HUES6 (cell line): ENCODE measurements around the gene MYADML2.

Experiments
- H3K27ac ChIP-seq: 2 replicates; pipeline ENCODE4 v1.7.0; 2013; ENCODE audit warnings: low read depth, mild to moderate bottlenecking, low read length, inconsistent platforms
- H3K27me3 ChIP-seq: 2 replicates; pipeline ENCODE4 v1.6.1; 2013; ENCODE audit warnings: low read length; ENCODE audit not compliant: control insufficient read depth, insufficient read depth
- H3K36me3 ChIP-seq: 2 replicates; pipeline ENCODE4 v1.6.1; 2013; ENCODE audit warnings: low read length; ENCODE audit not compliant: control insufficient read depth, insufficient read depth
- H3K4me1 ChIP-seq: 2 replicates; pipeline ENCODE4 v1.6.1; 2013; ENCODE audit warnings: low read length; ENCODE audit not compliant: control insufficient read depth, insufficient read depth
- H3K4me3 ChIP-seq: 2 replicates; pipeline ENCODE4 v1.5.1; 2013; ENCODE audit warnings: low read depth, low read length
- H3K9ac ChIP-seq: one replicate; pipeline ENCODE4 v1.6.1; 2013; ENCODE audit warnings: mild to moderate bottlenecking, low read length
- H3K9me3 ChIP-seq: 2 replicates; pipeline ENCODE4 v1.6.1; 2013; ENCODE audit warnings: low read depth, low read length; ENCODE audit not compliant: control insufficient read depth, insufficient read depth

MYADML2 gene, protein sequence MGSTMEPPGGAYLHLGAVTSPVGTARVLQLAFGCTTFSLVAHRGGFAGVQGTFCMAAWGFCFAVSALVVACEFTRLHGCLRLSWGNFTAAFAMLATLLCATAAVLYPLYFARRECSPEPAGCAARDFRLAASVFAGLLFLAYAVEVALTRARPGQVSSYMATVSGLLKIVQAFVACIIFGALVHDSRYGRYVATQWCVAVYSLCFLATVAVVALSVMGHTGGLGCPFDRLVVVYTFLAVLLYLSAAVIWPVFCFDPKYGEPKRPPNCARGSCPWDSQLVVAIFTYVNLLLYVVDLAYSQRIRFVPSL

DNA sequence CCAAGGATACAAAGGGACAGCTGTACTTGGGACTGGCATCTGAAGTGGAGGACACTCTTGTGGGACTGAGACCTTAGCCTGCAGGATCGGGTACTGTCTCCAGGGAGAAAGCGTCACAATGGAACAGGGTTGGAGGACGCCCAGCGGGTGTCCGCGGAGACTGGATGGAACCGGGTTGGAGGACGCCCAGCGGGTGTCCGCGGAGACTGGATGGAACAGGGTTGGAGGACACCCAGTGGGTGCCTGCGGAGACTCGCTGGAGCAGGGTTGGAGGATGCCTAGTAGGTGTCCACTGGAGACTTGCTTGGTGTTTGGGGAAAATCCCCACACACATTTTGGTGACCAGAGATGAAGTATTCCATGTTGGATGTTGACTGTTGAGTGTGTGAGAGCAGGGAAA, at the start of gene MYADML2:
TSS of gene MYADML2 (minus strand) at position 45 of the 400 bp plus-strand sequence. CDS start 5,492 bp downstream, outside the sequence.
- Histone ChIP-seq H3K9ac (no peak within 1 kb of the TSS), H3K4me3 (no peak within 1 kb of the TSS), H3K36me3 (no peaks in the 10 kb centered on the region), H3K4me1 (peaks cover under 1% of the 10 kb centered on the region; the same call in 1 of the 2 replicates), H3K27ac (no peak within 1 kb of the TSS), H3K9me3 (no peaks in the 10 kb centered on the region), H3K27me3 (no peaks in the 10 kb centered on the region)

DNA sequence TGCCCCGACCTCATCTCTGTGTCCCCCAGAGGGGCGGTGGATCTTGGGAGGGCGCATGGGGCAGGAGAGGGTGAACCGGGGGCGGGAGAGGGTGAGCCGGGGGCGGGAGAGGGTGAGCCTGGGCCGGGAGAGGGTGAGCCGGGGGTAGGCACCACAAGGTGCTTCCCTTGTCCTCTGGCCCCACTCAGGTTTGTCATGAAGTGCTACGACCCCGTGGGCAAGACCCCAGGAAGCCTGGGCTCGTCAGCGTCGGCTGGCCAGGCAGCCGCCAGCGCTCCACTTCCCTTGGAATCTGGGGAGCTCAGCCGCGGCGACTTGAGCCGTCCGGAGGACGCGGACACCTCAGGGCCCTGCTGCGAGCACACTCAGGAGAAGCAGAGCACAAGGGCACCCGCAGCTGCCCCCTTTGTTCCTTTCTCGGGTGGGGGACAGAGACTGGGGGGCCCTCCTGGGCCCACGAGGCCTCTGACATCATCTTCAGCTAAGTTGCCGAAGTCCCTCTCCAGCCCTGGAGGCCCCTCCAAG, 49.3 kb upstream of the MYADML2 start:
- Histone ChIP-seq H3K27me3 (no peaks in the 10 kb centered on the region), H3K27ac (no peak overlapping the region), H3K36me3 (peaks cover 10% of the 10 kb centered on the region), H3K9ac (no peak overlapping the region), H3K4me3 (no peak overlapping the region), H3K4me1 (peaks cover 23% of the 10 kb centered on the region), H3K9me3 (no peaks in the 10 kb centered on the region)

DNA sequence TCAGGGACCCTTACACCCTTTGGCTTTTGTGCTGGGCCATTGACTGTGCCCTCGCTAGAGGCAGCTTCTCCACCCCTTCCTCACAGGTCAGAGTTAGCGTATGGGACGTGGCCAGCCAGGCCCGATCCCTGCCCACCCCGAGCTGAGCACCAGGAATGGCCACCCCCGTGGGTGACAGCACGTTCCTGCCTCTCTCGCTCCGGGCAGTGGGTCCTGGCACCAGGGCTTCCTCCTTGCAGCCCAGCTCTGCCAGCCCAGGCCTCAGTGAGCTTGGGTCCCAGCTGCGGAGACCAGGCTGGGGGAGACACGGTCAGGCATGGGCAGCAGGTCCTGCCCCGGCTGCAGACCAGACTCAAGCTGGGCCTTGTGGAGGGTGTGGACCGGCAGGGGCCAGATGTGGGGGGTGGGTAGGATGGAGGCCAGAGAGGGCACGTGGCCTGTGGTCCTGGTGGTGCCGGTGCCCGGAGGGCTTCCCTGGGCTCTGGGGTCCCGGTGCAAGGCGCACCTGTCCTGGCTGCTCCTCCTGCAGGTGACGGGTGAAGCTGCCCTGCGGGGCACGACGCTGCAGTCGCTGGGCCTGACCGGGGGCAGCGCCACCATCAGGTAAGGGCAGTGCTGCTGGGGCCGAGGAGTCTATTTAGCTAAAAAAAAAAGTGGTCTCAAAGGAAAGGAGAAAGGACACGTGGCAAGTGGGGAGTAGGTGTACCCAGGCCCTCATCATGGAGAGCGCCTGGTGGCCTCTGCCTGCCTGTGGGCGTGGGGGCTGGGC, 48.6 kb upstream of the MYADML2 start:
- H3K9me3 ChIP-seq: no peaks in the 10 kb centered on the region
- H3K9ac ChIP-seq: no peak overlapping the region
- peaks cover 29% of the 10 kb centered on the region for H3K4me1 ChIP-seq
- no peak overlapping the region for H3K27ac ChIP-seq
- H3K4me3 ChIP-seq: no peak overlapping the region
- peaks cover 10% of the 10 kb centered on the region for H3K36me3 ChIP-seq
- no peaks in the 10 kb centered on the region for H3K27me3 ChIP-seq

DNA sequence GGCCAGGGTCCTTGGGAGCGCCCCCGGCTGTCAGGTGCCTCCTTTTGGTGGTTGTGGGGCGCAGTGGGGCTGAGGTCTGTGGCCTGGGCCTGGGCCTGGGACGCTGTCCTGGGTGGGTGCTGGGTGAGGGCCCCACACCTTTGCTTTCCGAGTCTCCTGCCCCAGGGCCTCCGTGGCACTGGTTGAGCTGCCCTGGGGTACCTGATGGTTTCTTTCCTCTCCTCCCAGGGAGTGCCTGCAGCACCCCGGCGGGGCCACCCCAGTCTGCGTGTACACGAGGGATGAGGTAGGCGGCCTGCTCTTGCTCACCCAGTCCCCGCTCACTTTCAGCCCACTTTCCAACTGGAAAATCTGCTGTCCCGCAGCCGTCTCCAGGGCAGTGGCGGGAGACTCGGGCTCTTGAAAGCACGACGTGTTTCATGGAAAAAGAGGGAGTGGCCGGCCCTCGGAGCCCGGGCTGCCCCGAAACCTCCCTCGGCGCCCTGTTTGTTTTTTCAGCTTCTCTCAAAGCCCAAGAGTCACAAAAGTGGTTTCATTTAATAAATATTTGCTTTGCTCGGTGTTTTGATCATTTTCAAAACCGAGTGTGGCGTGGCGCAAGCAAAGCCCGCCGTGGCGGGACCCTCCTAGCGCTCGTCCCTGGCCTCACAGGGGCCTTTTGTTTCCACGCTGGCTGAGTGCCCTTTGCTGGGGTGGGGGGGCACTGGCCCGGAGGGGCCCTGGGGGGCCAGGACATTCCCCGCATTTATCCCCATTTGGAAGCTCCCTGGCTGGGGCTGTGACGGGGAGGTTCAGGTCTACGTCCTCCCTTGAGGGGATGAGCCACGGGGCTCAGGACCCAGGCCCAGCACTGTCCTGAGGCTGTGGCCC, 47.8 kb upstream of the MYADML2 start:
- Histone ChIP-seq H3K27ac (no peak overlapping the region), H3K36me3 (peaks cover 10% of the 10 kb centered on the region), H3K4me3 (no peak overlapping the region), H3K4me1 (peaks cover 33% of the 10 kb centered on the region), H3K9ac (no peak overlapping the region), H3K27me3 (no peaks in the 10 kb centered on the region), H3K9me3 (no peaks in the 10 kb centered on the region)

DNA sequence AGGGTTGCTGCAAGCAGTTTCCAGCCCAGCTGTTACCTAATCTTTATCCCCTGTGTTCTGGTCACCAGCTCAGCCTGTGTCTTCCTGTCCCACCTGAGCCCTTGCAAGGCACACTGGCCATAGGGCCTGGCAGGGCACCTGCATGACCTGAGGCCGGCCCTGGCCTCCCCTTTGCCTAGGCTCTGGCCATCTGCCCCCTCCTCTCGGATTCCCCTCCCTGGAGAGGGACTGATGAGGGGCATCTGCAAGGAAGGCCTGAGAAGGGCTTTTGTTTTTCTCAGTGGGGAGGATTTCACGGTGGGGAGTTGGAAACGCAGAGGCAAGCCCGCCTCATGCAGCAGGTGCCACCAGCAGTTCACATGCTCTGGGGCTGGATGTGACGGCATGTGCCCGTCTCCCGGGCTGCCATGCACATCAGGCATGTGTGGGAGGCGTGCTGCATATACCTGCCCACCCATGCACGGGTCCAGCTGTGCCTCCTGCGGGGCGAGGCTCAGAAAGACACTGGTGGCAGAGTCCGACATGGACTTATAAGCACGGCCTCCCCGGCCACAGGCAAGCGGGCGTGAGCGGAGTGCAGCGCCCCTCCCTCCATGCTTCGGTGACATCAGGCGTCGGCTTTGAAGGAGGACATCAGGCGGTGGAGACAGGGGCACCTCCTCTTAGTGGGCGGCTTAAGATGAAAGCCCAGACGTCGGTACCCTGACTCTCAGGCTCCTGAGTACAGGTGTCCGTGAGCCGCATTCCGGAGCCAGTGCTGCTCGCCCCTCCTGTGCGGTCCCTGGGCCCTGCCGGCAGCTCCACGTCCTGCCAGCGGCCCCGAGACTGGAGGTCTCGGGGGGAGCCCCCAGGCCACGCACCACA, 46.9 kb upstream of the MYADML2 start:
- no peak overlapping the region for H3K4me3 ChIP-seq
- H3K27me3 ChIP-seq: no peaks in the 10 kb centered on the region
- H3K36me3 ChIP-seq: peaks cover 13% of the 10 kb centered on the region
- no peak overlapping the region for H3K27ac ChIP-seq
- H3K9ac ChIP-seq: no peak overlapping the region
- H3K4me1 ChIP-seq: peaks cover 33% of the 10 kb centered on the region
- no peaks in the 10 kb centered on the region for H3K9me3 ChIP-seq

DNA sequence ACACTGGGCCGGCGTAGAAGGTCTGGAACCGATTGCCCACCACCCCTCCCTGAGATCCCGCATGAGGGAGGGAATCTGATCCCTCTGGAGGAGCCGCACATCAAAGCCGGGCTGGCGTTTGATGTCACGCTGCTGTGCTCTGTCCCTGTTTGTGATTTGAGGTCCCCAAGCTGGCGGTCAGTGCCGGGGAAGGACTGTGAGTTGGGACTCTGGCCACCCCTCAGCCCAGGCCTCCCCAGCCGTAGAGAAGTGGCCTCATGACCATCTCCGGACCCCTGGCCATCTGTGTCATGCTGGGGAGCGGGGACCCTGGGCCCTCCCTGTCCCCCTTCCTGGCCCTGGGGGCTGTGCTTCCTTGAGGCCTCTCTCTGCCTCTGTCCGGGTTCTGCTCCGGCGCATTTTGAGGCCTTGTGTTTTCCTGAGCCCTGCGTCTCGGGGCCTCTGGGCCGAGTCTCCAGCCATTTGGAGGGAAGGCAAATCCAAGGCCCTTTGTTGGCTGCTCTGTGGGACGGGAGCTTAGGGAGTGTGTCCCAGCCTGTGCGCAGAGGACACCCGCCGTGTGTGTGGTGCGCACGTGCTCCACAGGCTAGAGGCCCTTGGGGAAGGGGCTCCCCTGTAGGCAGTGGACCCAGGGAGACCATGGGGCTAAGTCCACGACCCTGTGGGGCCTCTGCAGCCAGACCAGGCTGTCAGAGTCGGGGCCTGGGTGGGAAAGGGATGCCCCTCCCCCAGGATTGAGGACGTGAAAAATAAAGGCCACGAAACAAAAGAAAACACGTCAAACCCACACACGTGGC, 45.5 kb upstream of the MYADML2 start:
- peak overlapping the region; percentile 68 for H3K9ac ChIP-seq
- peaks cover 13% of the 10 kb centered on the region for H3K36me3 ChIP-seq
- no peaks in the 10 kb centered on the region for H3K27me3 ChIP-seq
- peaks cover 33% of the 10 kb centered on the region for H3K4me1 ChIP-seq
- H3K27ac ChIP-seq: peak overlapping the region; percentile 43; the same call in 1 of the 2 replicates
- H3K9me3 ChIP-seq: no peaks in the 10 kb centered on the region
- H3K4me3 ChIP-seq: peak overlapping the region; percentile 2; the same call in 1 of the 2 replicates

DNA sequence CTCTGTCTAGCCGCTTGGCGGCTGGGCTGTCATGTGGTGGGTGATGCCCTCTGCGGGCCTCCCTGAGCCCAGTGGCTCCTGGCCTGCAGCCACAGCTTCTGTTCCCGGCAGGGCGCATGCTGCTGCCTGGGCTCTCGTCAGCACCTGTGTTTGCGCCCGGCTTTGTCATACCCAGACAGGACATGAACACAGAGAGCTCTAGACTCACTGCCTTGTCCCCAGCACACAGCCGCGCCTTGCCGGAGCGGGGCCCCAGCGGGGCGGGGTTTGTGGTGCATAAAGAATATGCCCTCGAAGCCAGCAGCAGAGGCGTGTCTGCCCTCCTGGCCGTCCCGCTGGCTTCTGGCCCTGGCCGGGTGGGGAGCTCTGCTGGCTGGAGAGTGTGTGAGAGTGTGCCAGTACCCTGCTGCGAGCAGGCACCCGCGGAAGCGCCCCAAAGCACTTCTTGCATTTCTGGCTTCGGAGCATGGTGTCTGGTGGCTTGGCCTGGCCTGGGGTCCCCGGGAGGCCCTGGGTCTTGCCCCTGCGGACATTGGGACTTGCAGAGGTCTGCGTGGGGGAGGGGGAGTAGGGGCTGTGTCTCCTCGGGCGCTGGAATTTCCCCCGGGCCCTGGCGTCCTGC, 44.8 kb upstream of the MYADML2 start:
- Histone ChIP-seq H3K36me3 (peaks cover 16% of the 10 kb centered on the region), H3K9ac (peak overlapping the region; percentile 58), H3K9me3 (no peaks in the 10 kb centered on the region), H3K27me3 (no peaks in the 10 kb centered on the region), H3K4me1 (peaks cover 33% of the 10 kb centered on the region), H3K4me3 (peak overlapping the region; percentile 2; the same call in 1 of the 2 replicates), H3K27ac (peak overlapping the region; percentile 43; the same call in 1 of the 2 replicates)

DNA sequence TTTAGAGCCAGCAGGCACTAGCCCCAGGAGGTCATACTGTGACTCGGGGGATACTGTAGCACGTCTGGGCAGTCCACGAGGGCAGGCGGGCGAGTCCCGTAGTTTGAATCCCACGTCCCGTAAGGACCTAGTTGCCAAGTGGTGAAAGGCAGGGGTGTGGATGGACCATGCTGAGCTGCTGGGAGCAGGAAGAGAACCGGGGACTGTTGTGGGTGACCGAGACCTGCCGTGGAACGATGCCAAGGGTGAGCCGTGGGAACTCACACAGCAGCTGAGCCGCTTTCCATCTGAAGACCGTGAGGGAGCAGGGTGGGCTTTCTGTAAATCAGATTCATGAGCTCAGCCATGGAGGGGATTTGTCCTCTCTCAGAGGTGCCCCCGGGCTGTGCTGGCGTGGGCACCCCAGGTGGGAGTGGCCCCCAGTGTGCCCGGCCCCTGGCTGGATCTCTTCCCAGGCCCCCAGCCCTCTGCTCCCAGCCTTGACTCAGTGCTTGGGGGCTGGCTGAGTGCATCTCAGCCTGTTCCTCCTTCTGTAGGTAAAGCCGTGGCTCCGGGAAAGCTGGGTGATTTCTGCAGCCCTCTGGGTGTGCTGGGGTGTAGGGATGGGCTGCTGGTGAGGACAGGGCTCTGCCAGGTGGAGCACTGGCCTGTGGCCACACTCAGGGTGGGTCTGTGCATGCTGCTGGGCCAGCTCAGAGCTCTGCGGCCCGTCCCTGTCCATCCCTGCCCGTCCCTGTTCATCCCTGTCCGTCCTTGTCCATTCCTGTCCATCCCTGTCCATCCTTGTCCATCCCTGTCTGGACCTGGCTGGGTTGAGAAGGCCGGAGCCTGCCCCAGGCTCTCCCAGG, 44.0 kb upstream of the MYADML2 start:
- Histone ChIP-seq H3K27me3 (no peaks in the 10 kb centered on the region), H3K36me3 (peaks cover 21% of the 10 kb centered on the region), H3K4me1 (peaks cover 33% of the 10 kb centered on the region), H3K4me3 (no peak overlapping the region; the same call in 1 of the 2 replicates), H3K9ac (peak overlapping the region; percentile 58), H3K27ac (peak overlapping the region; percentile 43; the same call in 1 of the 2 replicates), H3K9me3 (no peaks in the 10 kb centered on the region)
